Activated CD8-positive, alpha-beta memory T cell treated with anti-CD3 and anti-CD28 coated beads for 24 hours (primary cell): ENCODE measurements around the gene NCF4.

Source experiments
- DNase-seq: peaks from one replicate; pipeline ENCODE4 v3.0.0-alpha.2; 2020

NCF4 gene

DNA sequence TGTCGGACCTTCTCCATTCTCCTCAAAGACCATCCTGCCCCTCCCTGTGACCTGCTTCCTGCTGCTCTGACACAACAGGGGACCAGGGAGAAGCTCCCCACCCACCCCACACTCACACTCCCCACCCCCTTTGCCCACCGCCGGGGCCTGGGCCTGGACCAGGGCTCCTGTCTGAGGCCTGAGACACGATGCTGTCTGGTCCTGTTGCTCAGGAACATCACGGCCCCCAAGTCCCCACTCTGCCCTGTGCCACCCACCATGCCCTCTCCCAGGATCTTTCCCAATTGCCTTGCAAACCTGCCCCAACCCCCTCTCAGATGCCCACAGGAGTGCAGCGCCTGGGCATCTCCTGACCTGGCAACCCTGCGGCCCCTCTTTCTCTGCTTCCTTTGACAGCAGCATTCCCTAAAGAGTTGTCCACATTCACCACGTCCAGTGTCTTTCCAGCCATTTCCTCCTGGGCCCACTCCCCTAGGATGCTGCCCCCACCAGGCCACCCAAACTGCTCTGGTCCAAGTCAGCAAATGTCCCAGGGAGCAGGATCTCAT lies 63.4 kb downstream of the NCF4 start:
- no peak for DNase-seq

DNA sequence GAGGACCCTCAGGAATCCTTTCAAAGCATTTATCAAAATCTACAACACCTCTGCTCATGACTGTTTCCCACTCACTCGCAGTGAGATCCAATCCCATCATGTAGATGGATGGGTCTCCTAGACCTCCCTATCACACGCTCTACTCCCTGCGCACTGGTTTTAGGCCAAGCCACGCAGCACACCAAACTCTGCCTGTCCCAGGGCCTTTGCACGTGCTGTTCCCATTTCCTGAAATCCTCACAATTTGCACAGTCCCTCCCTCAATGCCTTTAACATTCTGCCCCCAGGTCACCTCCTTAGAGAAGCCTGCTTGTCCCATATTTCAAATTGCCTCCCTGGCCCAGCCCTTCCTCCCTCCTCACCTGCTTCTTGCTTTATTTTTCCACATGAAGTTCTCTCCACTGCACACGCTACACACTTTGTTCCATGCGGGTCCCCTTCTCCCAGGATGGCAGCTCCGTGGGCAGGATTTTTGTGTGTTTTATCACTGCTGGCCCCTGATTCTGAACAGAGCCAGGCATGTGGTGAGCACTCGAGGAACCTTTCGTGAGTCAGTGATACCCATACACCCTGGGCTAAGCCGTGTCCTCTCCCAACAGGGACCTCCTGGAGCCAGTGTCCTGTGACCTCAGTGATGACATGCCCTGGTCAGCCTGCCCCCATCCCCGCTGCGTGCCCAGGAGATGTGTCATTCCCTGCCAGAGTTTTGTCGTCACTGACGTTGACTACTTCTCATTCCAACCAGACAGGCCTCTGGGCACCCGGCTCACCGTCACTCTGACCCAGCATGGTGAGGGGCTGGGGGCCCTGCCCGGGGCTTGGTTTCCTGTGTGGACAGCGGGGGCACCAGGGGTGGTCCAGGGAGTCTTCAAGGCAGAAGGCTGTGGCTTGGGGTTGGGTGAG lies 64.8 kb downstream of the NCF4 start:
- peak; percentile 54 for DNase-seq

DNA sequence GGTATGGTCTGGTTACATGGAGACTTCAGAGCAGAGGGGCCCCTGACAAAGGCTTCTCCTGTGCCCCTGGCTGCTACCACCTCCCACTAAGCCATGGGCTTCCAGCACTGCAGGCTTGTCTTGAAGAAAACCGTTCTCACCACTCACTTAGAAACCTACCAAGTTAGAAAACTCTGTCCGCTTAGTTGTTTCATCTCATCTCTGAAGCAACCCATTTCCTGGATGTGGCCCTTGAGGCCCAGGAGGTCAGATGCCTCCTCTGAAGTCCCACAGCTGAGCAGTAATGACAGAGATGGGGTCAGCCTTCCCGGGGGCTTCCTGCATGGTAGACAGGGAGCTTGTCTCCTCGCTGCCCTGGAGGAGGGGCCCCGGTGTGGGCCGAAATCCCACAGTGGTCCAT lies 65.5 kb downstream of the NCF4 start:
- DNase-seq: no peak

DNA sequence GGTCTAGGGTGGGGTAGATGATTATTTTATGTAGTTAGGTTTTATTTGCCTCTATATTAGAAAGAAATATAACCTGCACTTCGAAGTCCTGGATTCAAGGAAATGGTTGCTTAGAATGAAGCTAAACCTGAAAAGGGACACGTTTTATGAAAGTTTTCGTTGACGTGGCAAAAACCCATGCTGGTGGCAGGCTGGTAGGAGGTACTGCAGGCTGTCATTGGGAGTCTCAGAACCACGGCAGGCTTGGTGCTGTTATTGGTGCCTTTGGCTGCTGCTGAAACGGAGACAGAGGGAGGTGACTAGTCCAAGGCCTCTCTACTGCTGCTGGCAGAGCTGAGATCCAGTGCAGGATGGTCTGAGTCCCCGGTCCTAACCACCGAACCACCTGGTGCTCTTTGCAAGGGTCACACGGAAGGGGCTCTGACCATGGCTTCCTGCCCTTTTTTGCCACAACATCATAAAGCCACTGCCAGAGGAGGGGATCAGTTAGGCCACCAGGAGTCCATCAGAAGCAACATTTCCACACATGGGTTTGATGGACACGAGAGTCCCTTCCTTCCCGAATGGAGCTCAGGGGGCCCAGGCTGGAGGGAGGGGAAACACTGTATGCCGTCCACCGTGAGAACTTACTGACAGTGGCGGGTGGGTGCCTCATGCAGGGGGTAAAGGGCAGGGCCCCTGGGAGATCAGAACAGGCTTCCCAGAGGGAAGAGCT lies 66.1 kb downstream of the NCF4 start:
- DNase-seq: peak; percentile 40
